BJ (cell line): ENCODE results near the gene KCP. TPM values are rescaled to one million over a fixed set of nuclear protein-coding genes. Genes with fewer than 3 reads are reported as not detected.
A peak's percentile ranks its signal among the peaks of the same experiment; 100 is the strongest.

ENCODE experiments used
- CTCF ChIA-PET: fragments of 350-600 bp; formaldehyde crosslinking; extraction: SDS; loops from one replicate; lab custom pipeline; 2021; ENCODE audit warnings: antibody characterized with exemption, inconsistent platforms; lab: Yijun Ruan, JAX
- POLR2A ChIA-PET: fragments of 300-600 bp; sonication (Branson Sonifier 250); formaldehyde crosslinking; extraction: SDS; loops from one replicate; lab custom pipeline; 2021; ENCODE audit warnings: antibody characterized with exemption; lab: Charles Lee
- DNase-seq: peaks from one replicate; pipeline ENCODE4 v3.0.0-alpha.2; 2011; ENCODE audit warnings: low read depth
- H3K27me3 ChIP-seq: 2 replicates; pipeline ENCODE4 v1.6.0; 2011; ENCODE audit warnings: low read length; ENCODE audit not compliant: control insufficient read depth, insufficient read depth
- H3K36me3 ChIP-seq: 2 replicates; pipeline ENCODE4 v1.5.1; 2011; ENCODE audit warnings: low read length; ENCODE audit not compliant: control insufficient read depth, insufficient read depth
- H3K4me3 ChIP-seq: 2 replicates; pipeline ENCODE4 v1.5.1; 2011; ENCODE audit warnings: low read depth, mild to moderate bottlenecking, control low read depth, low read length
- CTCF ChIP-seq: IDR thresholded peaks from 2 replicates; pipeline ENCODE4 v1.5.1; 2011; ENCODE audit warnings: low read depth, mild to moderate bottlenecking, control low read depth, inconsistent platforms, low read length, moderate library complexity; ENCODE audit not compliant: insufficient read depth
- polyA plus RNA-seq: library from polyadenylated mRNA; depleted of rRNA; stranded (reverse); fragments of >200 nt; gene quantifications from 2 replicates; pipeline ENCODE4 v1.2.3, GENCODE V29; 2011

The KCP gene
- polyA plus RNA-seq, 1 experiment: not detected

- no peak overlapping the region for H3K4me3 ChIP-seq
- TF ChIP-seq CTCF: no peak
- DNase-seq: no peak
- ChIA-PET POLR2A (interaction anchor here (0.7 to 1.3 kb wide), 2 partner anchors 29 to 34 kb away, joined by 3 to 16 read pairs; no protein-coding TSS in a partner anchor), CTCF (interaction anchor here (1.1 to 3.7 kb wide), 10 partner anchors 13 to 189 kb away, joined by 3 to 54 read pairs (median 4); partner anchors contain the start of gene CALU)
- peaks cover 18% of the 10 kb centered on the region for H3K36me3 ChIP-seq
- H3K27me3 ChIP-seq: no peaks in the 10 kb centered on the region
These were observed 48.4 kb downstream of the KCP start for GRCh38 chr7:128861957-128862570.

- POLR2A ChIA-PET: interaction anchor here (0.7 kb wide), 1 partner anchor 28 kb away, joined by 4 read pairs; no protein-coding TSS in a partner anchor
- CTCF ChIA-PET: interaction anchor here (0.8 to 2.0 kb wide), 4 partner anchors 18 to 23 kb away, joined by 3 to 14 read pairs (median 7); no protein-coding TSS in a partner anchor
- Histone ChIP-seq H3K27me3 (no peaks in the 10 kb centered on the region), H3K36me3 (peaks cover 28% of the 10 kb centered on the region), H3K4me3 (no peak overlapping the region)
- DNase-seq: no peak
- TF ChIP-seq CTCF: peak; percentile 43
These were observed 50.1 kb downstream of the KCP start for GRCh38 chr7:128860158-128861073.

- no peak for TF ChIP-seq CTCF
- Histone ChIP-seq H3K27me3 (no peaks in the 10 kb centered on the region), H3K36me3 (peaks cover 32% of the 10 kb centered on the region), H3K4me3 (no peak overlapping the region)
- CTCF ChIA-PET: interaction anchor here (0.8 to 2.0 kb wide), 5 partner anchors 17 to 251 kb away, joined by 3 to 14 read pairs (median 4); no protein-coding TSS in a partner anchor
- POLR2A ChIA-PET: interaction anchor here (0.7 kb wide), 1 partner anchor 28 kb away, joined by 4 read pairs; no protein-coding TSS in a partner anchor
- DNase-seq: no peak
These were observed 51.0 kb downstream of the KCP start for GRCh38 chr7:128859232-128860157.

GRCh38 chr7:128858380-128859231 is 51.9 kb downstream of the KCP start:
- POLR2A ChIA-PET: no interaction called here

More at GRCh38 chr7:128858380-128859231, 51.9 kb downstream of the KCP start:
- CTCF ChIA-PET: interaction anchor here (1.3 to 1.9 kb wide), 2 partner anchors 25 to 250 kb away, joined by 3 to 10 read pairs; no protein-coding TSS in a partner anchor
- TF ChIP-seq CTCF: no peak
- no peak for DNase-seq
- no peaks in the 10 kb centered on the region for H3K27me3 ChIP-seq
- H3K4me3 ChIP-seq: no peak overlapping the region
- peaks cover 41% of the 10 kb centered on the region for H3K36me3 ChIP-seq
